ENCODE results near the gene OR2T6. TPM values are rescaled to one million over a fixed set of nuclear protein-coding genes. Genes with fewer than 3 reads are reported as not detected.

OR2T6 gene, protein sequence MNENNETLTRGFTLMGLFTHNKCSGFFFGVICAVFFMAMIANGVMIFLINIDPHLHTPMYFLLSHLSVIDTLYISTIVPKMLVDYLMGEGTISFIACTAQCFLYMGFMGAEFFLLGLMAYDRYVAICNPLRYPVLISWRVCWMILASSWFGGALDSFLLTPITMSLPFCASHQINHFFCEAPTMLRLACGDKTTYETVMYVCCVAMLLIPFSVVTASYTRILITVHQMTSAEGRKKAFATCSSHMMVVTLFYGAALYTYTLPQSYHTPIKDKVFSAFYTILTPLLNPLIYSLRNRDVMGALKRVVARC
- total RNA-seq (not detected), polyA plus RNA-seq (not detected)

DNA sequence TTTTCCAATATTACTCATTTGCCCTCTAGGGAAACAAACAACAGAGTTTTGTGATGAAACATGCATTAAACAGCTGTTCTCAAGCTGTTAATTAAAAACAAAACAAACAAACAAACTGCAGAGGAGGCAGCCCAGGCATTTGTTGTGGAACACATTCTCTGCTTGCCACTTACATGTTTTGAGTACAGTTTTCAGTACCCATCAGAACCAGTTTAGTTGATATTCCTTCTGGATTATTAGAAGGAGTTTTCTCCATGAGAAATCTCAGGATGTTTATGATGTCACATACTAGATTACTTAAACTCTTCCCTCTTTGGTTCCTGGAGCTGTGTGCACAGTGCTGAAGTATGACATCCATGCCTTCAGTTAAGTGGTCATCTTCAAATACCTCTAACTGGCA is at the start of gene OR2T6:
Gene OR2T6, plus strand, starts transcription at position 301 of the 400 bp plus-strand sequence. CDS start 11,863 bp downstream, outside the sequence.
- ATAC-seq (ENCODE audit: low read depth in 2 of 2), result no peak
- Histone ChIP-seq H3K4me3 (ENCODE audit: low read depth, low read length) (no peak within 1 kb of the TSS), H3K27ac (ENCODE audit: insufficient read depth, low read length, poor library complexity, severe bottlenecking) (no peak within 1 kb of the TSS), H3K27me3 (ENCODE audit: control insufficient read depth, insufficient read depth, low read length) (no peaks in the 10 kb centered on the region), H3K9me3 (ENCODE audit: control insufficient read depth in 2 of 2, low read length in 2 of 2) (no peaks in the 10 kb centered on the region), H3K4me1 (ENCODE audit: control insufficient read depth, insufficient read depth, low read length, poor library complexity, severe bottlenecking) (no peaks in the 10 kb centered on the region), H3K36me3 (ENCODE audit: control insufficient read depth, insufficient read depth, low read length) (no peaks in the 10 kb centered on the region)
- Mint-ChIP-seq H3K27me3 (no peaks in the 10 kb centered on the region), H3K4me1 (peaks cover 0 to 16% (median 4%) of the 10 kb centered on the region in 4 donors), H3K27ac (no peak within 1 kb of the TSS), H3K4me3 (no peak within 1 kb of the TSS), H3K36me3 (no peaks in the 10 kb centered on the region), H3K9me3 (no peaks in the 10 kb centered on the region)
- DNase-seq, result no peak

DNA sequence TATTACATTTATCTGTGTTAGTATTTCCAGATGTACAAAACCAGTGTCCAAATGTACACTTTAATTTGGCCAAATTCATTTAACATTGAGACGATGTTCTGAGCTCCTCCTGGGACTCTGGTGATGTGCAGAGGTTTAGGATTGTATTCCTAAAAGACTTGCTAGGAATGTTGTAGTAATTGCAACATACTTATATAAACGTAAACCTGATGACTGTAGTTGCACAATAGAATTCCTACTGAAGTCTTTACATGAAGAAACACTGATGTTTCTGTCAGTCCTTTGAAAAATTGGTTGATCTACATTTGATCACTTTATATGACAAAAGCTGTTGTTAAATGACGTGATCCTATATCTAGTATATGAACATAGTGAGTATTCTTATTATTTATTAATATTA is 32.1 kb upstream of the OR2T6 start:
- no peaks in the 10 kb centered on the region for H3K9me3 ChIP-seq (ENCODE audit: control insufficient read depth in 2 of 2, low read length in 2 of 2)
- Mint-ChIP-seq H3K4me1 (no peaks in the 10 kb centered on the region), H3K36me3 (no peaks in the 10 kb centered on the region), H3K9me3 (peaks cover 0 to 1% (median 0%) of the 10 kb centered on the region in 7 donors), H3K27me3 (no peaks in the 10 kb centered on the region), H3K4me3 (no peak overlapping the region), H3K27ac (no peak overlapping the region)
- DNase-seq (no peak), ATAC-seq (ENCODE audit: low read depth in 2 of 2) (no peak)
- H3K4me1 ChIP-seq (ENCODE audit: control insufficient read depth, insufficient read depth, low read length, poor library complexity, severe bottlenecking), result no peaks in the 10 kb centered on the region
- H3K36me3 ChIP-seq (ENCODE audit: control insufficient read depth, insufficient read depth, low read length), result no peaks in the 10 kb centered on the region
- no peak overlapping the region for H3K27ac ChIP-seq (ENCODE audit: insufficient read depth, low read length, poor library complexity, severe bottlenecking)
- H3K4me3 ChIP-seq (ENCODE audit: low read depth, low read length), result no peak overlapping the region
- no peaks in the 10 kb centered on the region for H3K27me3 ChIP-seq (ENCODE audit: control insufficient read depth, insufficient read depth, low read length)

DNA sequence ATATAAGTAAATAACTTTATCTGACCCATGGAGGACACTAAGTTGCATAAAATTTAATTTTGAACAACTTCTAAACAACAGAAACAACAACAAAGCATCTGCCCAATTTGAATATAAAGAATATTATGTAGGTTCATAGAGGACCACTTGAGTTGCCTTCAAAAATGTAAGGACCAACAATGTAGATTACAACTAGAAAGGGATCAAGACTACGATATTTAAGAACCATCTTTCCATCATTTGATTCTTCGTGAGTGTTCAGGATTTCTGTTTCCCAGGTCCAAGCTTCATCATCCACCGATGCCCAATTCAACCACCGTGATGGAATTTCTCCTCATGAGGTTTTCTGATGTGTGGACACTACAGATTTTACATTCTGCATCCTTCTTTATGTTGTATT is 27.1 kb upstream of the OR2T6 start, which contains the start of gene OR14C36:
Gene OR14C36, plus strand, starts transcription at position 301 of the 400 bp plus-strand sequence. Its CDS starts 0 bp downstream, at position 301.
- H3K27ac ChIP-seq (ENCODE audit: insufficient read depth, low read length, poor library complexity, severe bottlenecking), result no peak within 1 kb of the TSS
- Mint-ChIP-seq H3K4me3 (no peak within 1 kb of the TSS), H3K9me3 (peaks cover 0 to 5% (median 0%) of the 10 kb centered on the region in 7 donors), H3K36me3 (no peaks in the 10 kb centered on the region), H3K27ac (no peak within 1 kb of the TSS), H3K4me1 (no peaks in the 10 kb centered on the region), H3K27me3 (peaks cover 5% of the 10 kb centered on the region)
- no peak within 1 kb of the TSS for H3K4me3 ChIP-seq (ENCODE audit: low read depth, low read length)
- H3K4me1 ChIP-seq (ENCODE audit: control insufficient read depth, insufficient read depth, low read length, poor library complexity, severe bottlenecking), result no peaks in the 10 kb centered on the region
- no peaks in the 10 kb centered on the region for H3K27me3 ChIP-seq (ENCODE audit: control insufficient read depth, insufficient read depth, low read length)
- H3K9me3 ChIP-seq (ENCODE audit: control insufficient read depth in 2 of 2, low read length in 2 of 2), result no peaks in the 10 kb centered on the region
- ATAC-seq (ENCODE audit: low read depth in 2 of 2) (no peak), DNase-seq (no peak)
- H3K36me3 ChIP-seq (ENCODE audit: control insufficient read depth, insufficient read depth, low read length), result no peaks in the 10 kb centered on the region

DNA sequence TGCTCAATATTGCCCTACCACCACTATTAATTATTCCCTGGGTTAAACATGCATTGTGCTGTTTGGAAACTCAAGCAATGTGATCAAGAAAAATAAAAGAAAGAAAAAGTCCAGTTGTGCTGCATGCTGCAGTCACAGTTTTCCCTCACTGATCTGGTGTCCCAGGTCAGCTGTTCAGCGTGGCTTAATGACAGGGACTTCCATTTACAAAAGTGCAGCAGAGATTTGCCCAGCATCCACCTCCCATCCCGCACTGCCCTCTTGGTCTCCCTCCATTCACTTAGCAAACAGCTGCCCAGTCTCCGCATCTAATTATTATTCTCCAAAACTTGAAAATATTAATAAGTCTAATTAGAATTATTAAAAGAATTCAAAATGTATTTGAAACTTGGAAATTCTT is 16.1 kb upstream of the OR2T6 start:
- Histone ChIP-seq H3K27ac (ENCODE audit: insufficient read depth, low read length, poor library complexity, severe bottlenecking) (no peak overlapping the region), H3K27me3 (ENCODE audit: control insufficient read depth, insufficient read depth, low read length) (no peaks in the 10 kb centered on the region), H3K9me3 (ENCODE audit: control insufficient read depth in 2 of 2, low read length in 2 of 2) (no peaks in the 10 kb centered on the region), H3K4me3 (ENCODE audit: low read depth, low read length) (no peak overlapping the region), H3K36me3 (ENCODE audit: control insufficient read depth, insufficient read depth, low read length) (no peaks in the 10 kb centered on the region), H3K4me1 (ENCODE audit: control insufficient read depth, insufficient read depth, low read length, poor library complexity, severe bottlenecking) (no peaks in the 10 kb centered on the region)
- no peaks in the 10 kb centered on the region for H3K27me3 Mint-ChIP-seq
- no peaks in the 10 kb centered on the region for H3K4me1 Mint-ChIP-seq
- H3K9me3 Mint-ChIP-seq, result peaks cover 0 to 5% (median 0%) of the 10 kb centered on the region in 7 donors
- H3K27ac Mint-ChIP-seq, result no peak overlapping the region
- ATAC-seq (ENCODE audit: low read depth in 2 of 2) (no peak), DNase-seq (no peak)
- no peaks in the 10 kb centered on the region for H3K36me3 Mint-ChIP-seq
- H3K4me3 Mint-ChIP-seq, result no peak overlapping the region

DNA sequence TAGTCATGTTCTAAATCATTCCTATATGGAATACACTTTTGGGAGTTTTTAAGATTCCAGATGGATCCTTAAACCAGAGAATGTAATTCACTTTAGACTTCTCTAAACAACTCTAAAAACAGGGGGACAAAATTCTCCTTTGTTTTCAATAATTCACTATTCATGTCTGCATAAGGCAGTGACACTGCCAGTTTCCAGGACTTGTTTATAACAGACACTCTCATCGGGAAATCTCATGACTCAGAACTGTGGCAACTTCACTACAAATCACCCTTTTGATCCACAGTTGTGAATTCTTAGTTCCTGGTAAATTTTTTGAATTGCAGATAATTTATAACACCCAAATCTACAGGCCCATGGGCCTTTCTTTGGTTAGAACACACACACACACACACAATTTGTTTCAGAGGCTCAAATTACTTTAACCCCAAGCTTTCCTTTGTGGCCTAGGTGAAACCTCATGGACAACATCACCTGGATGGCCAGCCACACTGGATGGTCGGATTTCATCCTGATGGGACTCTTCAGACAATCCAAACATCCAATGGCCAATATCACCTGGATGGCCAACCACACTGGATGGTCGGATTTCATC is 14.3 kb upstream of the OR2T6 start, which contains the start of gene OR2T4:
Gene OR2T4, plus strand, starts transcription at position 545 of the 595 bp plus-strand sequence. Its CDS starts 0 bp downstream, at position 545.
- H3K4me1 Mint-ChIP-seq, result no peaks in the 10 kb centered on the region
- H3K36me3 ChIP-seq (ENCODE audit: control insufficient read depth, insufficient read depth, low read length), result no peaks in the 10 kb centered on the region

DNA sequence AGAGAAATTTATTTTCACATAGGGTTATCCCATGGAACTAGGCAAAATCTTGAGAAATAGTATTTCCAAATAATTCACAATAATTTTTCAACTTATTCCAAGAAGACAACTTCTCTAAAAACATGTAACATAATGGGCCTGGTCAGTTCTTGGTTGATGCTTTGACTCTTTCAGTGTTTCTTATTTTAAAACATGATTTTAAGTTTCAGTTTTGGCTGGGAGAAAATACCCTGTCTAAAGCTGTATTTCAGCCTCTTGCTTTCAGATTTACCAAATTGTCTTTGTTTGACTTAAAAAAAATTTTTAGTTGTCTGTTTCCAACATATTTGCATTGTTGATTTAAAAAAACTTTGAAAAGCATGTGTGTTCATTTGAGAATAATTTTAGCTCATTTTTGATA is 8.9 kb upstream of the OR2T6 start:
- no peak overlapping the region for H3K4me3 Mint-ChIP-seq
- no peak overlapping the region for H3K27ac Mint-ChIP-seq
- Histone ChIP-seq H3K9me3 (ENCODE audit: control insufficient read depth in 2 of 2, low read length in 2 of 2) (no peaks in the 10 kb centered on the region), H3K27ac (ENCODE audit: insufficient read depth, low read length, poor library complexity, severe bottlenecking) (no peak overlapping the region), H3K4me1 (ENCODE audit: control insufficient read depth, insufficient read depth, low read length, poor library complexity, severe bottlenecking) (no peaks in the 10 kb centered on the region), H3K4me3 (ENCODE audit: low read depth, low read length) (no peak overlapping the region), H3K27me3 (ENCODE audit: control insufficient read depth, insufficient read depth, low read length) (no peaks in the 10 kb centered on the region), H3K36me3 (ENCODE audit: control insufficient read depth, insufficient read depth, low read length) (no peaks in the 10 kb centered on the region)
- DNase-seq (no peak), ATAC-seq (ENCODE audit: low read depth in 2 of 2) (no peak)
- H3K9me3 Mint-ChIP-seq, result peaks cover 0 to 5% (median 0%) of the 10 kb centered on the region in 7 donors
- H3K27me3 Mint-ChIP-seq, result no peaks in the 10 kb centered on the region
- H3K36me3 Mint-ChIP-seq, result no peaks in the 10 kb centered on the region
- no peaks in the 10 kb centered on the region for H3K4me1 Mint-ChIP-seq

More for the DNA sequence above, 14.3 kb upstream of the OR2T6 start, which contains the start of gene OR2T4:
- DNase-seq, result no peak
- Mint-ChIP-seq H3K4me3 (no peak within 1 kb of the TSS), H3K27me3 (no peaks in the 10 kb centered on the region), H3K9me3 (peaks cover 0 to 5% (median 0%) of the 10 kb centered on the region in 7 donors), H3K27ac (no peak within 1 kb of the TSS), H3K36me3 (no peaks in the 10 kb centered on the region)
- H3K27ac ChIP-seq (ENCODE audit: insufficient read depth, low read length, poor library complexity, severe bottlenecking), result no peak within 1 kb of the TSS
- no peaks in the 10 kb centered on the region for H3K9me3 ChIP-seq (ENCODE audit: control insufficient read depth in 2 of 2, low read length in 2 of 2)
- no peak within 1 kb of the TSS for H3K4me3 ChIP-seq (ENCODE audit: low read depth, low read length)
- H3K27me3 ChIP-seq (ENCODE audit: control insufficient read depth, insufficient read depth, low read length), result no peaks in the 10 kb centered on the region
- ATAC-seq (ENCODE audit: low read depth in 2 of 2), result no peak
- H3K4me1 ChIP-seq (ENCODE audit: control insufficient read depth, insufficient read depth, low read length, poor library complexity, severe bottlenecking), result no peaks in the 10 kb centered on the region

DNA sequence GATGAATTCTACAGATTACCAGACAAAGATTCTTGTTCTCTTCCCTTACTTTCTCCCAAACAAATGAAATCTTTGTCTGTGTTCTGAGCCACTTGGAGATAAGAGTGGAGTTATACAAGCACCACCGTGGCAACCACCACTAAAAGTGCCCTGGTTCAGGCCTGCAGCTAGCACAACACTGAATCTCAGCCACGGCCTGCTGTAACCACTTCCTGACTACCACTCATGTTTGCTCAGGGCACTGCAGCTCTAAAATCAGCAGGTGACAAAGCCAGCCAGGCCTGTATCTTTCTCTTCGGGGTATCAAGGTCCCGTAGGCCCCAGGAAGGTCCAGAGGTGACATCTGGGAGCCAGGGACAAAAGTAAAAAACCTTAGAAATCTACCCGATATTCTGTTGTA is 3.2 kb upstream of the OR2T6 start:
- peak in 2 of 3 donors; percentile 9 to 47 for DNase-seq
- Mint-ChIP-seq H3K36me3 (no peaks in the 10 kb centered on the region), H3K4me3 (no peak overlapping the region), H3K27ac (peak overlapping the region; percentile 43 to 85 (median 52)), H3K27me3 (no peaks in the 10 kb centered on the region), H3K4me1 (peaks cover 0 to 16% (median 4%) of the 10 kb centered on the region in 4 donors), H3K9me3 (no peaks in the 10 kb centered on the region)
- peak; percentile 77 to 83 for ATAC-seq (ENCODE audit: low read depth in 2 of 2)
- Histone ChIP-seq H3K27ac (ENCODE audit: insufficient read depth, low read length, poor library complexity, severe bottlenecking) (no peak overlapping the region), H3K36me3 (ENCODE audit: control insufficient read depth, insufficient read depth, low read length) (no peaks in the 10 kb centered on the region), H3K4me3 (ENCODE audit: low read depth, low read length) (no peak overlapping the region), H3K4me1 (ENCODE audit: control insufficient read depth, insufficient read depth, low read length, poor library complexity, severe bottlenecking) (no peaks in the 10 kb centered on the region), H3K27me3 (ENCODE audit: control insufficient read depth, insufficient read depth, low read length) (no peaks in the 10 kb centered on the region), H3K9me3 (ENCODE audit: control insufficient read depth in 2 of 2, low read length in 2 of 2) (no peaks in the 10 kb centered on the region)

Measured in CD4-positive, CD25-positive, alpha-beta regulatory T cell (primary cell).